HepG2 (cell line): ENCODE results near the gene RPTOR. TPM values are rescaled to one million over a fixed set of nuclear protein-coding genes. Genes with fewer than 3 reads are reported as not detected.

Experiments
- FOXA1 ChIP-seq, 2 experiments: fragments of 450-650 bp in 1 of 2; sonication (generic) in 1 of 2; formaldehyde crosslinking in 1 of 2; IDR thresholded peaks; 2 replicates each; pipeline versions ENCODE4 v1.4.0 to v1.6.1; 2016 to 2020; ENCODE audit warnings: missing genetic modification reagents in 1 of 2
- FOXO4 ChIP-seq: sonication (generic); formaldehyde crosslinking; conservative IDR thresholded peaks from 2 replicates; pipeline ENCODE4 v1.8.1; 2023; ENCODE audit warnings: missing genetic modification reagents
- NBN ChIP-seq: fragments of 450-650 bp; conservative IDR thresholded peaks from 2 replicates; pipeline ENCODE4 v1.6.1; 2017
- POGZ ChIP-seq: sonication (generic); formaldehyde crosslinking; IDR thresholded peaks from 2 replicates; pipeline ENCODE4 v1.4.0; 2020; ENCODE audit warnings: mild to moderate bottlenecking, missing genetic modification reagents
- PRMT3 ChIP-seq: sonication (generic); formaldehyde crosslinking; IDR thresholded peaks from 2 replicates; pipeline ENCODE4 v1.8.1; 2022; ENCODE audit warnings: low read depth, mild to moderate bottlenecking, moderate library complexity, missing genetic modification reagents, borderline replicate concordance
- SSRP1 ChIP-seq: IDR thresholded peaks from 2 replicates; pipeline ENCODE4 v1.6.1; 2016; ENCODE audit warnings: control low read depth
- TP53 ChIP-seq: sonication (generic); formaldehyde crosslinking; conservative IDR thresholded peaks from 2 replicates; pipeline ENCODE4 v1.4.0; 2020; ENCODE audit warnings: missing genetic modification reagents
- ZBTB40 ChIP-seq, 2 experiments: fragments of 450-650 bp in 1 of 2; sonication (generic) in 1 of 2; formaldehyde crosslinking in 1 of 2; IDR thresholded peaks; 2 replicates each; pipeline versions ENCODE4 v1.6.1 to v1.8.0; 2016 to 2022; ENCODE audit warnings: antibody characterized with exemption in 1 of 2, mild to moderate bottlenecking in 1 of 2, missing genetic modification reagents in 1 of 2
- ZBTB42 ChIP-seq: sonication (generic); formaldehyde crosslinking; IDR thresholded peaks from 2 replicates; pipeline ENCODE4 v1.5.0; 2020; ENCODE audit warnings: mild to moderate bottlenecking, missing genetic modification reagents
- ZMYM4 ChIP-seq: sonication (generic); formaldehyde crosslinking; IDR thresholded peaks from 2 replicates; pipeline ENCODE4 v1.8.1; 2023; ENCODE audit warnings: mild to moderate bottlenecking, missing genetic modification reagents
- ZNF230 ChIP-seq: sonication (generic); formaldehyde crosslinking; IDR thresholded peaks from 2 replicates; pipeline ENCODE4 v1.4.0; 2020; ENCODE audit warnings: mild to moderate bottlenecking, missing genetic modification reagents
- ZNF296 ChIP-seq: sonication (generic); formaldehyde crosslinking; conservative IDR thresholded peaks from 2 replicates; pipeline ENCODE4 v1.5.0; 2020; ENCODE audit warnings: mild to moderate bottlenecking, missing genetic modification reagents
- ZNF563 ChIP-seq: sonication (generic); formaldehyde crosslinking; IDR thresholded peaks from 2 replicates; pipeline ENCODE4 v1.8.0; 2022; ENCODE audit warnings: mild to moderate bottlenecking, moderate library complexity, missing genetic modification reagents
- ZNF605 ChIP-seq: sonication (generic); formaldehyde crosslinking; IDR thresholded peaks from 2 replicates; pipeline ENCODE4 v1.8.0; 2022; ENCODE audit warnings: mild to moderate bottlenecking, missing genetic modification reagents
- ZSCAN30 ChIP-seq: sonication (generic); formaldehyde crosslinking; IDR thresholded peaks from 2 replicates; pipeline ENCODE4 v1.5.0; 2020; ENCODE audit warnings: mild to moderate bottlenecking, missing genetic modification reagents
- polyA plus RNA-seq, 8 experiments: library from polyadenylated mRNA; depleted of rRNA in 3 of 8; stranded (reverse) in 7 of 8; unstranded in 1 of 8; fragments of >200 nt; fragmentation: Illumina TruSeq in 4 of 8; extraction: Trizol in 4 of 8; gene quantifications; 2 replicates each; pipeline versions ENCODE4 v1.2.1 to v1.2.3, GENCODE V29; 2011 to 2016; ENCODE audit warnings: low read depth in 4 of 8, missing spikeins in 1 of 8, mixed read lengths in 1 of 8; ENCODE audit not compliant: insufficient read depth in 1 of 8
- total RNA-seq, 5 experiments: library from RNA; depleted of rRNA; stranded (reverse); fragments of >200 nt; fragmentation: Illumina TruSeq; extraction: Trizol; gene quantifications; 2 replicates each; pipeline ENCODE4 v1.2.3, GENCODE V29; 2016; ENCODE audit warnings: low read depth in 1 of 5
- TF ChIP-seq, protein P1 (sequence below): sonication (generic); formaldehyde crosslinking; IDR thresholded peaks from 2 replicates; pipeline ENCODE4 v1.8.1; 2023; ENCODE audit warnings: mild to moderate bottlenecking, missing genetic modification reagents

Gene RPTOR
- total and polyA plus RNA-seq, 2 of the 13 experiments (the other 11 are each of a cell fraction or from before 2014, with no cell fraction given), result 6.6 to 25.3 TPM

GRCh38 chr17:80970044-80970761, 425.6 kb downstream of the RPTOR start (continued):
- TF ChIP-seq FOXA1 (IDR thresholded peaks at IDR 0.05), result no peak
- TF ChIP-seq FOXA1 (CRISPR knock-in tag; IDR thresholded peaks at IDR 0.05), result 0 out of 2 replicates have a peak, but pooled peaks have one; percentile 2
- TF ChIP-seq ZNF605 (CRISPR knock-in tag), result no peak
- no peak for TF ChIP-seq ZNF563 (CRISPR knock-in tag)
- no peak for TF ChIP-seq POGZ (CRISPR knock-in tag)
- 0 out of 2 replicates have a peak, but pooled peaks have one; percentile 59 for TF ChIP-seq FOXO4
- no peak for TF ChIP-seq NBN
- no peak for TF ChIP-seq ZBTB40 (IDR thresholded peaks at IDR 0.05)
- TF ChIP-seq ZBTB40 (CRISPR knock-in tag; IDR thresholded peaks at IDR 0.05), result no peak
- TF ChIP-seq, protein P1, sequence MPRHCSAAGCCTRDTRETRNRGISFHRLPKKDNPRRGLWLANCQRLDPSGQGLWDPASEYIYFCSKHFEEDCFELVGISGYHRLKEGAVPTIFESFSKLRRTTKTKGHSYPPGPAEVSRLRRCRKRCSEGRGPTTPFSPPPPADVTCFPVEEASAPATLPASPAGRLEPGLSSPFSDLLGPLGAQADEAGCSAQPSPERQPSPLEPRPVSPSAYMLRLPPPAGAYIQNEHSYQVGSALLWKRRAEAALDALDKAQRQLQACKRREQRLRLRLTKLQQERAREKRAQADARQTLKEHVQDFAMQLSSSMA (CRISPR knock-in tag), result peak; percentile 63; the same call in 1 of the 2 replicates
- TF ChIP-seq TP53 (CRISPR knock-in tag), result no peak
- TF ChIP-seq ZNF296 (CRISPR knock-in tag), result no peak
- 0 out of 2 replicates have a peak, but pooled peaks have one; percentile 11 for TF ChIP-seq ZMYM4 (CRISPR knock-in tag)
- TF ChIP-seq ZNF230 (CRISPR knock-in tag), result no peak
- TF ChIP-seq PRMT3 (CRISPR knock-in tag), result no peak
- TF ChIP-seq ZBTB42, result no peak
- no peak for TF ChIP-seq ZSCAN30 (CRISPR knock-in tag)
- TF ChIP-seq SSRP1 (CRISPR knock-in tag), result no peak
